Measurements from ENCODE around the gene FIGN. TPM values are rescaled to one million over a fixed set of nuclear protein-coding genes. Genes with fewer than 3 reads are reported as not detected.

FIGN gene
- total and polyA plus RNA-seq, 2 of the 13 experiments (the other 11 are each of a cell fraction or from before 2014, with no cell fraction given) = 6.6 to 6.7 TPM

DNA sequence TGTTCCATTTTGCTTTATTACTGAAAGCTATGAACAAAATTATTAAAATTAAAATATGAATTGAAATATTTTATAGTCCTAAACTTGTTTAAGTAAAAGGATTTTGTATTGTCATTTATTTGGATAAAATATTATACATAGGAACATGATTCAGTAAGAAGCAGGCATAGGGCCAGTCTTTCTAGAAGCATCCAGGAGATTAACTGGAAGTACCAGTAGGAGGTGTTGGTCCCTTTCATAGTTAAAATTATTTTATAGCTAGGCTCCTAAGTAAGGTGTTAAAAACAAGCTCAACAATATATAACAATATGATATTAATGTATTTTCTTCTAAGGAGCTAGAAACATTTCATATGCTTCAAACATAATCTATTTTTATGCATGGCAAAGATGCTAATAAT is 43.7 kb downstream of the FIGN start:
- TF ChIP-seq SP140L (CRISPR knock-in tag; IDR thresholded peaks at IDR 0.05; ENCODE audit: borderline replicate concordance) = no peak
- TF ChIP-seq, protein P1, sequence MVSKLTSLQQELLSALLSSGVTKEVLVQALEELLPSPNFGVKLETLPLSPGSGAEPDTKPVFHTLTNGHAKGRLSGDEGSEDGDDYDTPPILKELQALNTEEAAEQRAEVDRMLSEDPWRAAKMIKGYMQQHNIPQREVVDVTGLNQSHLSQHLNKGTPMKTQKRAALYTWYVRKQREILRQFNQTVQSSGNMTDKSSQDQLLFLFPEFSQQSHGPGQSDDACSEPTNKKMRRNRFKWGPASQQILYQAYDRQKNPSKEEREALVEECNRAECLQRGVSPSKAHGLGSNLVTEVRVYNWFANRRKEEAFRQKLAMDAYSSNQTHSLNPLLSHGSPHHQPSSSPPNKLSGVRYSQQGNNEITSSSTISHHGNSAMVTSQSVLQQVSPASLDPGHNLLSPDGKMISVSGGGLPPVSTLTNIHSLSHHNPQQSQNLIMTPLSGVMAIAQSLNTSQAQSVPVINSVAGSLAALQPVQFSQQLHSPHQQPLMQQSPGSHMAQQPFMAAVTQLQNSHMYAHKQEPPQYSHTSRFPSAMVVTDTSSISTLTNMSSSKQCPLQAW (CRISPR knock-in tag; IDR thresholded peaks at IDR 0.05) = no peak
- TF ChIP-seq TARDBP (CRISPR knock-in tag; IDR thresholded peaks at IDR 0.05) = no peak
- no peak for TF ChIP-seq RFXAP (CRISPR knock-in tag; IDR thresholded peaks at IDR 0.05; ENCODE audit: borderline replicate concordance)
- no peak for TF ChIP-seq MED8 (CRISPR knock-in tag; IDR thresholded peaks at IDR 0.05; ENCODE audit: insufficient replicate concordance)
- TF ChIP-seq MBD4 (IDR thresholded peaks at IDR 0.05; ENCODE audit: borderline replicate concordance, low read length) = no peak
- no peak for TF ChIP-seq NONO (IDR thresholded peaks at IDR 0.05)
- TF ChIP-seq NONO (CRISPR knock-in tag; conservative IDR thresholded peaks at IDR 0.05) = no peak
- TF ChIP-seq ZNF747 (CRISPR knock-in tag; IDR thresholded peaks at IDR 0.05; ENCODE audit: borderline replicate concordance) = no peak
- TF ChIP-seq, protein P2, sequence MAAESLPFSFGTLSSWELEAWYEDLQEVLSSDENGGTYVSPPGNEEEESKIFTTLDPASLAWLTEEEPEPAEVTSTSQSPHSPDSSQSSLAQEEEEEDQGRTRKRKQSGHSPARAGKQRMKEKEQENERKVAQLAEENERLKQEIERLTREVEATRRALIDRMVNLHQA (CRISPR knock-in tag; IDR thresholded peaks at IDR 0.05) = no peak
- TF ChIP-seq, protein P3, sequence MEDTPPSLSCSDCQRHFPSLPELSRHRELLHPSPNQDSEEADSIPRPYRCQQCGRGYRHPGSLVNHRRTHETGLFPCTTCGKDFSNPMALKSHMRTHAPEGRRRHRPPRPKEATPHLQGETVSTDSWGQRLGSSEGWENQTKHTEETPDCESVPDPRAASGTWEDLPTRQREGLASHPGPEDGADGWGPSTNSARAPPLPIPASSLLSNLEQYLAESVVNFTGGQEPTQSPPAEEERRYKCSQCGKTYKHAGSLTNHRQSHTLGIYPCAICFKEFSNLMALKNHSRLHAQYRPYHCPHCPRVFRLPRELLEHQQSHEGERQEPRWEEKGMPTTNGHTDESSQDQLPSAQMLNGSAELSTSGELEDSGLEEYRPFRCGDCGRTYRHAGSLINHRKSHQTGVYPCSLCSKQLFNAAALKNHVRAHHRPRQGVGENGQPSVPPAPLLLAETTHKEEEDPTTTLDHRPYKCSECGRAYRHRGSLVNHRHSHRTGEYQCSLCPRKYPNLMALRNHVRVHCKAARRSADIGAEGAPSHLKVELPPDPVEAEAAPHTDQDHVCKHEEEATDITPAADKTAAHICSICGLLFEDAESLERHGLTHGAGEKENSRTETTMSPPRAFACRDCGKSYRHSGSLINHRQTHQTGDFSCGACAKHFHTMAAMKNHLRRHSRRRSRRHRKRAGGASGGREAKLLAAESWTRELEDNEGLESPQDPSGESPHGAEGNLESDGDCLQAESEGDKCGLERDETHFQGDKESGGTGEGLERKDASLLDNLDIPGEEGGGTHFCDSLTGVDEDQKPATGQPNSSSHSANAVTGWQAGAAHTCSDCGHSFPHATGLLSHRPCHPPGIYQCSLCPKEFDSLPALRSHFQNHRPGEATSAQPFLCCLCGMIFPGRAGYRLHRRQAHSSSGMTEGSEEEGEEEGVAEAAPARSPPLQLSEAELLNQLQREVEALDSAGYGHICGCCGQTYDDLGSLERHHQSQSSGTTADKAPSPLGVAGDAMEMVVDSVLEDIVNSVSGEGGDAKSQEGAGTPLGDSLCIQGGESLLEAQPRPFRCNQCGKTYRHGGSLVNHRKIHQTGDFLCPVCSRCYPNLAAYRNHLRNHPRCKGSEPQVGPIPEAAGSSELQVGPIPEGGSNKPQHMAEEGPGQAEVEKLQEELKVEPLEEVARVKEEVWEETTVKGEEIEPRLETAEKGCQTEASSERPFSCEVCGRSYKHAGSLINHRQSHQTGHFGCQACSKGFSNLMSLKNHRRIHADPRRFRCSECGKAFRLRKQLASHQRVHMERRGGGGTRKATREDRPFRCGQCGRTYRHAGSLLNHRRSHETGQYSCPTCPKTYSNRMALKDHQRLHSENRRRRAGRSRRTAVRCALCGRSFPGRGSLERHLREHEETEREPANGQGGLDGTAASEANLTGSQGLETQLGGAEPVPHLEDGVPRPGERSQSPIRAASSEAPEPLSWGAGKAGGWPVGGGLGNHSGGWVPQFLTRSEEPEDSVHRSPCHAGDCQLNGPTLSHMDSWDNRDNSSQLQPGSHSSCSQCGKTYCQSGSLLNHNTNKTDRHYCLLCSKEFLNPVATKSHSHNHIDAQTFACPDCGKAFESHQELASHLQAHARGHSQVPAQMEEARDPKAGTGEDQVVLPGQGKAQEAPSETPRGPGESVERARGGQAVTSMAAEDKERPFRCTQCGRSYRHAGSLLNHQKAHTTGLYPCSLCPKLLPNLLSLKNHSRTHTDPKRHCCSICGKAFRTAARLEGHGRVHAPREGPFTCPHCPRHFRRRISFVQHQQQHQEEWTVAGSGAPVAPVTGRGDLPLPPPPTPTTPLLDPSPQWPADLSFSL (CRISPR knock-in tag; IDR thresholded peaks at IDR 0.05) = no peak
- no peak for TF ChIP-seq ZNF484 (CRISPR knock-in tag; IDR thresholded peaks at IDR 0.05; ENCODE audit: borderline replicate concordance, low read depth)
- no peak for TF ChIP-seq GTF2F1 (IDR thresholded peaks at IDR 0.05; ENCODE audit: low read length)
- no peak for TF ChIP-seq KDM5B (CRISPR knock-in tag; IDR thresholded peaks at IDR 0.05; ENCODE audit: borderline replicate concordance)
- no peak for DNase-seq (ENCODE audit: low spot score)
- POLR2A ChIA-PET = no interaction called here
- no peaks in the 10 kb centered on the region for H4K20me1 ChIP-seq (ENCODE audit: insufficient read depth, low read length)
- H3K4me3 ChIP-seq (replicated peaks in 1 of 3; ENCODE audit: insufficient read depth in 1 of 3, low read depth in 2 of 3, low read length in 3 of 3) = no peak overlapping the region
- no peaks in the 10 kb centered on the region for H3K9me3 ChIP-seq (ENCODE audit: low read length)
- no peaks in the 10 kb centered on the region for H3K27me3 ChIP-seq (ENCODE audit: control insufficient read depth in 1 of 2, insufficient read depth in 2 of 2, low read length in 2 of 2)
- H3K4me2 ChIP-seq (ENCODE audit: low read depth, low read length) = no peak overlapping the region
- H3K36me3 ChIP-seq (replicated peaks in 1 of 2; ENCODE audit: control insufficient read depth in 1 of 2, insufficient read depth in 2 of 2, low read length in 2 of 2) = no peaks in the 10 kb centered on the region
- BruUV-seq (replicated peaks) = no TSS peak
- H3K27ac ChIP-seq (ENCODE audit: extremely low read length, insufficient read depth, low read length) = no peak overlapping the region
- no peak for FAIRE-seq
- no peak overlapping the region for H2AFZ ChIP-seq (ENCODE audit: low read length)
- H3K79me2 ChIP-seq (ENCODE audit: insufficient read depth, low read length) = peaks cover 8% of the 10 kb centered on the region
- in situ Hi-C loops (cut with HindIII; ENCODE audit: extremely low pct_ligation_motif_present, low pct_unique_long_range_greater_than_20kb) = no loop called here
- H3K4me1 ChIP-seq (ENCODE audit: insufficient read depth, low read length) = peaks cover 12% of the 10 kb centered on the region
- no peak for ATAC-seq
- intact Hi-C loops (cut with micrococcal nuclease; ENCODE audit: unreplicated experiment) = no loop called here
- H3K9ac ChIP-seq (ENCODE audit: insufficient read depth, low read depth, low read length) = no peak overlapping the region
- CTCF ChIA-PET (ENCODE audit: low intra/inter-chr PET ratio, low total read pairs) = no interaction called here

Measured in HepG2 (cell line).